ENCODE results near the gene NR3C1. TPM values are rescaled to one million over a fixed set of nuclear protein-coding genes. Genes with fewer than 3 reads are reported as not detected.

The NR3C1 gene
- total RNA-seq, 1 donor from 2014 or later = 62.2 TPM

DNA sequence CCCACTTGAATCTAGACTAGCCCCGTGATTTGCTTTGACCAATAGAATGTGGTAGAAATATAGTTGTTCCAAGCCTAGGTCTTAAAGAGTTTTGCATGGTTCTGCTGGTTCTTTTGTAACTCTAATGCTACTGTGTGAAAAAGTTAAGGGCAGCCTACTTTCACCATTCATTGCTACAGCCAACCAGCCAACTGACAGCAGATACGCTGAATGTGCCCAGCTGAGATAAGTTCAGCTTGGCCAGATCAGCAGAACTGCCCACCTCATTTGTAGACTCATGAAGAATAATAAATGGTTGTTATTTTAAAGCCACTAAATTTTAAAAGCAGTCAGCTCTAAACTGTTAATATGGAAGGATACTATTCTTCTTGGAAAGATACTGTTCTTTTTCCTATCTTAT lies 23.9 kb downstream of the NR3C1 start:
- Mint-ChIP-seq H3K9me3 (peaks cover under 1% of the 10 kb centered on the region), H3K36me3 (ENCODE audit: low read depth) (peaks cover 41% of the 10 kb centered on the region), H3K4me3 (no peak overlapping the region), H3K27me3 (no peaks in the 10 kb centered on the region), H3K27ac (no peak overlapping the region), H3K4me1 (peaks cover 45% of the 10 kb centered on the region)
- intact Hi-C loops (cut with micrococcal nuclease) = no loop called here
- DNase-seq = no peak

DNA sequence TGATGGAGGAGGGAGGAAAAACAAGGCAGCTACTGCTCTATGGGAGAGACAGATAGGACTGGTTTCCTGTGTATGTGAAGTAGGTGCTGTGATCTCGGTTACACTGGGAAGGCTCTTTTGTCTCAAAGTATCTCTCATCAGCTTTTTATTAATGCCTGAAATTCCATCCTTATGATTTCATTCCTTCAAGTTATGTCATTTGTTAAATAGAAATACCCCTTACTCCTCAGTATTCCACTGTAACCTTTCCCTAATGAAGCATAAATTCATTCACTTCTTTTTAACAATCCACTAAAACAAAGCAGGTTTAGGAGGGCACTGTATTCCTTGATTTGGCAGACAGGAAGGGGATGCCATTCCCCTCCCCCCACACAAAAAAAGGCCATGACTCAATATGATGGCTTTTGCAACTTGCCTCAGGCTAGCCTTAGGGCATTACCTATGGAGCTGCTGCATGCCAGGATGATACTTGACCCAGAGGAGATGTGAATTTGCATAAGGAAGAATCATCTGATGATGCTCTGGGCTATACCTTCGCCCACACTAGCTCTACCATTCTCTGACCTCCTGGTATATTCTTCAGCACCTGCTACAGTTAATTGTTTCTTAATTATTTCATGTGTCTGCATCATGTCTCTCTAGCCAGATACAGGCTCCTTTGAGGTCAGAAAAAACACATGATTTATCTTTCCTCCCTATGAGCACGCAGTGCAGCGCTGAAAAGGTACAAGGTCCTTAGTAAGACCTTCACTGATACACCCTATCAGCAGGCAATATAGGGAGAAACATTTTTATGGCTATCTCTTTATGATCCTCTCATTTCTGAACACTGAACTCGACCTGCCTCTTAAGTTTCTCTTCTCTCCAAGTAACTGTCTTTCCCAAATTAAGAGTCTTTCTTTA lies 26.3 kb downstream of the NR3C1 start:
- H3K9me3 Mint-ChIP-seq = no peaks in the 10 kb centered on the region

DNA sequence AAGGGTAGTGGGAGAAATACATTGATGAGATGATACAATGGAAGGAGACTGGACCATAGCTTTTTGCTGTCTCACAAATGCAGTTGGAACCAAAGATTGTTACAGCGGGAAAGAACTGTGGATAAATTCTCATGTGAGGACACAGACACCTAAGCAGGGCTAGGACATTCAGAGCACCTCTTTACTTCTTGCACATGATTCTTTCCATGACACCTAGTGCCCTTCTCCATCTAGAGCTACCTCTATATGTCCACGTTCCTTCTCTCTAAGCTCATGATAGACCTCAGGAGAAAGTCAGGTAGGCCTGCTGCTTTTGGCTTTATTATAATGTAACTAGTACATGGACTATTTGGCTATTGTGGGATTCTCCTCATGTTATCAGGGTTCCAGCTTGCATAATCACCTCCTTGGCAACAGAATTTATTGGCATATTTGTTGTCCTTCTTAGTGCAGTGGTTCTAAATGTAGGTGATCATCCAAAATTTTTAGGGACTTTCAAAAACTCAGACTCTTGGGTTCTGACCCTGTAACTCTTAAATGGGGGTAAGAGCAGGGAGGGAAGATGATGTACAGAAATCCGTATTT lies 27.2 kb downstream of the NR3C1 start:
- intact Hi-C loops (cut with micrococcal nuclease) = no loop called here
- peaks cover 35% of the 10 kb centered on the region for H3K4me1 Mint-ChIP-seq

More for the DNA sequence above, 26.3 kb downstream of the NR3C1 start:
- no peak for DNase-seq
- H3K27me3 Mint-ChIP-seq = no peaks in the 10 kb centered on the region
- no peak overlapping the region for H3K4me3 Mint-ChIP-seq
- no peak overlapping the region for H3K27ac Mint-ChIP-seq
- H3K4me1 Mint-ChIP-seq = peaks cover 41% of the 10 kb centered on the region
- H3K36me3 Mint-ChIP-seq (ENCODE audit: low read depth) = peaks cover 29% of the 10 kb centered on the region
- intact Hi-C loops (cut with micrococcal nuclease) = no loop called here

DNA sequence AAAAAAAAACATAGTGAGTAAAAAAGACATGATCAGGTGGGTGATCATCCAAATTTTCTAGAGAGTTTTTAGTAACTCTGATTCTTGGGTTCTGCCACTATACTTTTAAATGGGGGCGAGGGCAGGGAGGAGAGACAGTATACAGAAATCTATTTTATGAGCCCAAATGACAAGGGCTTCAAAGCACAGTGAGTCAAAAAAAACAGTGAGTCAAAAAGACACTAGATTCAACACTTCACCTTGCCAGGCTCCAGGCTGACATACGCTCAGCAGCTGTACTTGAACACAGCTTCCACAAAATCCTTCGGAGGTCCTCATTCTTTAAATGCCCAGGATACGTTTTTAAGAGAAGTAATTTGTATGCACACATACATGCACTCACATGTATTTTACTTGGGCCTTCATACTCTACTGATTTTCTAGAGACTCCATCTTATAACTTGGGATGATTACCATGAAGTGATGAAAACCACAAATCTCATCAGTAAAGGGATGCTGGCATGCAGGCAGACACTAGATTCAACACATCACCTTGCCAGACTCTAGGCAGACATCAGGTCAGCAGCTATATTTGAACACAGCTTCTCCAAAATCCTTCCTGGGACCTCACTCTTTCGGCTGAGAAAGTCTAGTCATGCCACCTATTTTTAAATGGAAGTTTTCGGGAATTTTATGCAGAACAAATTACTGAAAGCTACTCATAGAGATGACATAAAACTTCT lies 28.8 kb downstream of the NR3C1 start:
- no peaks in the 10 kb centered on the region for H3K9me3 Mint-ChIP-seq
- DNase-seq = no peak
- H3K36me3 Mint-ChIP-seq (ENCODE audit: low read depth) = peaks cover 28% of the 10 kb centered on the region
- no peaks in the 10 kb centered on the region for H3K27me3 Mint-ChIP-seq
- H3K4me3 Mint-ChIP-seq = no peak overlapping the region
- peaks cover 30% of the 10 kb centered on the region for H3K4me1 Mint-ChIP-seq
- intact Hi-C loops (cut with micrococcal nuclease) = no loop called here
- no peak overlapping the region for H3K27ac Mint-ChIP-seq

More for the DNA sequence above, 27.2 kb downstream of the NR3C1 start:
- Mint-ChIP-seq H3K36me3 (ENCODE audit: low read depth) (peaks cover 31% of the 10 kb centered on the region), H3K4me3 (no peak overlapping the region), H3K27ac (no peak overlapping the region), H3K9me3 (no peaks in the 10 kb centered on the region), H3K27me3 (no peaks in the 10 kb centered on the region)
- no peak for DNase-seq

DNA sequence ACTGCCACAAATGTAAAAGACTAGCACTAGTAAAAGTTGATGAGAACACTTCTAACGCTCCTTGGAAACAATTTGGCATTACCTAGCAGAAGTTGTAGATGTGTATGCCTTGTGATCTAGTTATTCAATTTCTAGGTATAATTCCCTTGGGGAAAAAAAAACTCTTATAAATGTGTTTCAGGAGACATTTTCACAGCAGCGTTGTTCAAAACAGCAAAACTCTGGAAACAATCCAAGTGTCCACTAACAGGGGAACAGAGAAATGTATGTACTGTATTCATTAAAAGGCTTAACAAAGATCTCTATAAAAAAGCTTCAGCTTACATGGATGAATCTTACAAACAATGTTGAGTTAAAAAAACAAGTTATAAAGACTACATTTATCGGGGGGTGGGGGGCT lies 30.4 kb downstream of the NR3C1 start:
- Mint-ChIP-seq H3K4me3 (no peak overlapping the region), H3K4me1 (peaks cover 24% of the 10 kb centered on the region), H3K9me3 (peaks cover 4% of the 10 kb centered on the region), H3K36me3 (ENCODE audit: low read depth) (peaks cover 39% of the 10 kb centered on the region), H3K27ac (no peak overlapping the region), H3K27me3 (no peaks in the 10 kb centered on the region)
- intact Hi-C loops (cut with micrococcal nuclease) = no loop called here
- no peak for DNase-seq

DNA sequence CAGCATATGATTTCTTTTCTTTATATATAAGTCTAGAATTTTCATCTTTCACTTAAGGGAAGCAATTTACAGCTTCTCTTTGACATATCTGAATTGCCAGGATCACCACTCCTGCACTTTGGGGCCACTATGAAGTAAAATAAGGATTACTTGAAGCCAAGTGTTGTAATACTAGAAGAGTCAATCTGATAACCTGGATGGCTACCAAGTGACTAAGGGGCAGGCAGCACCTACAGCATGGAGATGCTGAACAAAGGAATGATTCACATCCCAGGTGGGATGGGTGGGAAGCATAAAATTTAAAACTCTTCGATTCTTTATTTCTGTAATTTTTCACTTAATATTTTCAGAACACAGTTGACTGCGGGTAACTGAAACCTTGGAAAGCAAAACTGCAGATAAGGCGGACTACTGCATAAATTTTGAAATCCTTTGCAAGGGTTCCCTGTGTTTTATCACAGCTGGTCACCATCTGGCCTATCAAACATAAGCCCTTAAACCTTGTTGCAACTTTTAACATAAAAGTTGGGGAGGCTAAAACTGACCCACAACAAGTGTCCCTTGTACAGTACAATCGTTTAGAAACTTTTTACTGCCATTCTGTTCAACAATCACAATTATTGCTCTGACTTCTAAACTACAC lies 31.2 kb downstream of the NR3C1 start:
- peaks cover 4% of the 10 kb centered on the region for H3K9me3 Mint-ChIP-seq

DNA sequence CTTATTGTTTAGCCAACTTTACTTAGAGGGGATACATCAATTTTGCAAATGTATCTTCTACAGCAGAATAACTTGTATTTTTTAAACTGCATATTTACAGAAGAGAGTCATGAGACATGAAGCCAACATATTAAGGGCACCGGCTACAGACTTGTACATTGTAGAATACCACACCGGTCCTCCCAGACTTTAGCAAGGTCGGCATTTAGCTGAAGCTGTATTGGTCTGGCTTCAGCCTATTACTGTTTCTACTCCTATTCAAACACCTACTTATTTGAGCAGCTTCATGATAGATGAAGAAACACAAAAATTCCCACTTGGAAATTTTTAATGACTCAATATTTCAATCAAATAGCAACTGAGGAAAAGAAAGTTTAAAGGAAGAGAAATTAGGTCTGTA lies 33.0 kb downstream of the NR3C1 start:
- intact Hi-C loops (cut with micrococcal nuclease) = no loop called here

More for the DNA sequence above, 31.2 kb downstream of the NR3C1 start:
- DNase-seq = no peak
- Mint-ChIP-seq H3K27ac (no peak overlapping the region), H3K4me3 (no peak overlapping the region), H3K27me3 (no peaks in the 10 kb centered on the region), H3K4me1 (peaks cover 21% of the 10 kb centered on the region), H3K36me3 (ENCODE audit: low read depth) (peaks cover 43% of the 10 kb centered on the region)
- intact Hi-C loops (cut with micrococcal nuclease) = no loop called here

DNA sequence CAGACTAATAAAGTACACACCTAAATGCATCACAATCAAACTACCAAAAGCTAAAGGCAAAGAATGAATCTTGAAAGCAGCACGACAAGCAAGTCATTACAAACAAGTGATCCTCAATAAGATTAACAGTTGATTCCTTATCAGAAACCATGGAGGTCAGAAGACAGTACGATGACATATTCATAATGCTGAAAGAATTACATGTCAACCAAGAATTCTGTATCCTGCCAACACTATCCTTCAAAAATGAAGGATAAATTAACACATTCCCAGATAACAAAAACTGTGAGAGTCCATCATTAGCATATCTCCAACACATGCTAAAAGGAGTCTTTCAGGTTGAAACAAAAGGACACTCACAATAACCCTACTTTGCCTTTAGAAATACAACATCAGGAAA lies 39.4 kb downstream of the NR3C1 start:
- Mint-ChIP-seq H3K4me3 (no peak overlapping the region), H3K27me3 (no peaks in the 10 kb centered on the region), H3K27ac (no peak overlapping the region), H3K36me3 (ENCODE audit: low read depth) (peaks cover 51% of the 10 kb centered on the region), H3K4me1 (peaks cover 44% of the 10 kb centered on the region), H3K9me3 (peaks cover 7% of the 10 kb centered on the region)
- no peak for DNase-seq
- intact Hi-C loops (cut with micrococcal nuclease) = no loop called here

More for the DNA sequence above, 33.0 kb downstream of the NR3C1 start:
- Mint-ChIP-seq H3K27ac (no peak overlapping the region), H3K9me3 (peaks cover 8% of the 10 kb centered on the region), H3K36me3 (ENCODE audit: low read depth) (peaks cover 53% of the 10 kb centered on the region), H3K27me3 (no peaks in the 10 kb centered on the region), H3K4me3 (no peak overlapping the region), H3K4me1 (peaks cover 21% of the 10 kb centered on the region)
- no peak for DNase-seq

DNA sequence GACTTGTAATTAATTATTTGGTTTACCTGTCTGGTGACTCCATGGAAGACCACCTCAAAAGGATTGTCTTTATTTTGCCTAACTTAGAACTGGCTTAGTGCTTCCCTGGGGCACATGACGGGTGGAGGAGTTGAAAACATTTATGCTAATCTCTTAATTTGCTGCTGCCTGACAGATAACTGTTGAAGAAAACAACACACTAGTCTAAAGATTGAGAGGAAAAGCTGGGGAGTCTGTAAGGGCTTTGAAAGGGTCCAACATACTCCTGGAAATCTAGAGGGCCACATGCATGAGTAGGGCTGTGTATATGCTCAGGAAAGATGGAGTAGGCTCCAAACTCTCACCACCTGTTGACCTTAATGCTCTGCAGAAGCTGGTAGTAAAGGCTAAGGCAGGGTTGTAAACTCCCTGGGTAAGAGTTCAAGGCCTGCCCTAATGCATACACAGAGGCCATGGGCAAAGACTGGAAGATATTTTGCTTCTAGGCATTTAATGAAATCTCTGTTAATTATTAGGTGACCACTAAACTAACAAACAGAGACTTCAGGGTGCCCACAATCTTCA lies 40.7 kb downstream of the NR3C1 start:
- Mint-ChIP-seq H3K4me3 (no peak overlapping the region), H3K27me3 (no peaks in the 10 kb centered on the region), H3K4me1 (peaks cover 47% of the 10 kb centered on the region), H3K27ac (no peak overlapping the region), H3K9me3 (peaks cover 4% of the 10 kb centered on the region), H3K36me3 (ENCODE audit: low read depth) (peaks cover 41% of the 10 kb centered on the region)
- no peak for DNase-seq
- intact Hi-C loops (cut with micrococcal nuclease) = no loop called here

DNA sequence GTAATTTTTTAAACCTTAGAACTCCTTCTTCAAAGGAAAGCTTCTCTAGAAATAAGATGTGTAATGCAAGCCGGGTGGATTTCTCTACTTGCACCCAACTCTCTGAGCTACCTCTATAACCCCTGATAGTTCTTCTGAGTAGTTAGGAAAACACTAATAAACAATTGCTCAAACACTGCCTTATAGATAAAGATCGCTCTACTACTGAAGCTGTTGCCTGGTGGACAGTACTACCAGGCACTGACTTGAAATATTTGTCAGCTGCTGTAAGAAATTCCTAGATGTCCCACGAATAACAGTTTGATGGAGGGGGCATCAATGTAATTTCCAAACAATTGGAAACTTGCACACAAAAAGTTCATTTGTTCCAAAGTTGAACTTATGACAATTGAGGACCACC lies 42.0 kb downstream of the NR3C1 start:
- intact Hi-C loops (cut with micrococcal nuclease) = no loop called here
- no peak overlapping the region for H3K27ac Mint-ChIP-seq
- H3K9me3 Mint-ChIP-seq = no peaks in the 10 kb centered on the region
- no peaks in the 10 kb centered on the region for H3K27me3 Mint-ChIP-seq
- H3K36me3 Mint-ChIP-seq (ENCODE audit: low read depth) = peaks cover 34% of the 10 kb centered on the region
- peaks cover 46% of the 10 kb centered on the region for H3K4me1 Mint-ChIP-seq
- no peak overlapping the region for H3K4me3 Mint-ChIP-seq
- DNase-seq = no peak

DNA sequence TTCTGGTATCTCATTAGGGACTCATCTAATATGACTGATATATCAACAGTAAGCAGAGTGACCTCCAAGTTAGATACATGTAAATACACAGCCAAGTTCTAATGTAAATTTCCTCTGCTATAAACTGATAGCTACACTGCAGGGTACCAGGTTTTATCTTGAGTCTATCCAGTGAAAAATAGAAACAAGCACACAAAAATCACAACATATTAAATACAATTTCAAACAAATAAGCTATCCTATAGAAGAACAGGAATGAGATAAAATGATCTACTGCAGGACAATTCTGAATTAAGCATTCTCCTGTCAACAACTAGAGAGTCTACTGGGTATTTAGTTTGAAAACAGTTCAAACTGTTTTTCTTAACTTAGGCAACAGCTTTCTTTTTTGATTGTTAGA lies 42.7 kb downstream of the NR3C1 start:
- intact Hi-C loops (cut with micrococcal nuclease) = no loop called here
- no peak for DNase-seq
- Mint-ChIP-seq H3K27ac (no peak overlapping the region), H3K27me3 (no peaks in the 10 kb centered on the region), H3K4me3 (no peak overlapping the region), H3K4me1 (peaks cover 45% of the 10 kb centered on the region), H3K36me3 (ENCODE audit: low read depth) (peaks cover 30% of the 10 kb centered on the region), H3K9me3 (no peaks in the 10 kb centered on the region)

DNA sequence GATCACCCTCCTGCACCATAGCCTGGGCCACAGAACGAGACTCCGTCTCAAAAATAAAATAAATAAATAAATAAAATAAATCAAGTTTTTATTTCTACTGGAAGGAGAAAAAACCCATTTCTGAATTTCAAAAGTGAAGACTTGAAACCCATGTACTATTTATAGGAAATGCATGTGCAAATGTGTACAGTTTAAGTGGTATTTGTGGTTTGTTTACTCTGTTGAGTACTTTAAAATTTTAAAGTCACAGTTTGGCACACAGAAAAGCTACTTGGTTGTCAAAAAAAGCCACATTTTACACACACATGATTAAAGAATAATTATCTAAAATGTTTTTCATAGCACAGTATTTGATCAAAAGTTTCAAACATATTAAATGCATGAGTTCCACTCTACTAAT lies 43.6 kb downstream of the NR3C1 start:
- H3K9me3 Mint-ChIP-seq = no peaks in the 10 kb centered on the region
- H3K4me3 Mint-ChIP-seq = no peak overlapping the region
- intact Hi-C loops (cut with micrococcal nuclease) = no loop called here
- DNase-seq = no peak
- peaks cover 42% of the 10 kb centered on the region for H3K4me1 Mint-ChIP-seq
- no peaks in the 10 kb centered on the region for H3K27me3 Mint-ChIP-seq
- H3K27ac Mint-ChIP-seq = no peak overlapping the region
- H3K36me3 Mint-ChIP-seq (ENCODE audit: low read depth) = peaks cover 26% of the 10 kb centered on the region

DNA sequence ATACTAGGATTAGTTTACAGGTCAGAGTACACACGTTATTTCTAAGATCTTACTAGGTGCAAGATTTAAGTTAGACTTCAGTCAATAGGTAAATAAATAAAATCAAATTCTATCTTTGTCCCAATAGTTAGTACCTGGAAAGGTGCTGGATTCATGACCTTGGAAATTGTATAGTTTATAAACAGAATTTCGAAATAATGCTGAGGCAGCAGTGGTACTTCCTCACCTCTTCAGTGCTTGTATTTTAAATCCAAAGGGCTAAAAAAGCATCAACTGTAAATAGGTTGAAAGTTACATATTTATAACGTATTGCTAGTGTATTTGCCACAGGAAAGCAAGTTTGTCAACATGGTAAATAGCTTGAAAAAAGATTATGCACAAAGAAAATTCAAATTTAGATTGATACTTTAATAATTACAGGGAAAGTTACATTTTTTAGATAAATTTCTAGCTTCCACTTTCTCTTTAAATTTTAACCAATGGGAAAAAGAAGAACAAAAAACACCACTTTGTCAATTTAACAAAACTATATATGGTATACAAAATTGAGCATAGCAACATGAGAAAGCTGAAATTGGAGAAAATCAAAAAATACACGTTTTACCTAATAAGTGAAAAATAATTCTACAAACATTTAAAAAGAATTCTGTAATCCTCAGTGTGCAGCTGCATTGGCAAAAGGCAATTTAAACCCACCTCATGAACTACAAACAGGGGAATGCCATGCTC lies 46.5 kb downstream of the NR3C1 start:
- H3K27me3 Mint-ChIP-seq = no peaks in the 10 kb centered on the region
- no peaks in the 10 kb centered on the region for H3K9me3 Mint-ChIP-seq
- peaks cover 11% of the 10 kb centered on the region for H3K36me3 Mint-ChIP-seq (ENCODE audit: low read depth)
- DNase-seq = no peak
- intact Hi-C loops (cut with micrococcal nuclease) = no loop called here
- H3K4me3 Mint-ChIP-seq = no peak overlapping the region
- no peak overlapping the region for H3K27ac Mint-ChIP-seq
- peaks cover 49% of the 10 kb centered on the region for H3K4me1 Mint-ChIP-seq

Data from activated CD4-positive, alpha-beta T cell treated with anti-CD3 and anti-CD28 coated beads, Interleukin-2, amount 10 ng/mL, durations not matched to agents 24 days and 14 days (primary cell).